Prostate gland (tissue), 2 donors: Measurements from ENCODE around the gene LHX1.

Experiments used
- CTCF ChIP-seq, 4 experiments: fragments of 200-600 bp in 2 of 4; fragments of 450-650 bp in 2 of 4; sonication (generic) in 2 of 4; IDR thresholded peaks; 1 replicate in 3 of 4; 2 replicates in 1 of 4; pipeline ENCODE4 v1.5.1; 2016 to 2019; ENCODE audit warnings: antibody characterized with exemption in 4 of 4, mild to moderate bottlenecking in 2 of 4, moderate library complexity in 2 of 4
- POLR2AphosphoS5 ChIP-seq: sonication (generic); formaldehyde crosslinking; IDR thresholded peaks from one replicate; pipeline ENCODE4 v1.6.1; 2017; ENCODE audit warnings: antibody characterized with exemption

- no peak for TF ChIP-seq CTCF (IDR thresholded peaks at IDR 0.05)
- no peak for TF ChIP-seq POLR2AphosphoS5
Measured at GRCh38 chr17:36947922-36948716, 10.8 kb downstream of the LHX1 start.
